Measurements from ENCODE around the gene RHNO1.
A peak's percentile ranks its signal among the peaks of the same experiment; 100 is the strongest.
"Not testable (repeated sequence)": the region's sequence is repeated elsewhere in the genome, so short reads cannot be mapped to it uniquely, and the experiment has no call there.

RHNO1 gene

DNA sequence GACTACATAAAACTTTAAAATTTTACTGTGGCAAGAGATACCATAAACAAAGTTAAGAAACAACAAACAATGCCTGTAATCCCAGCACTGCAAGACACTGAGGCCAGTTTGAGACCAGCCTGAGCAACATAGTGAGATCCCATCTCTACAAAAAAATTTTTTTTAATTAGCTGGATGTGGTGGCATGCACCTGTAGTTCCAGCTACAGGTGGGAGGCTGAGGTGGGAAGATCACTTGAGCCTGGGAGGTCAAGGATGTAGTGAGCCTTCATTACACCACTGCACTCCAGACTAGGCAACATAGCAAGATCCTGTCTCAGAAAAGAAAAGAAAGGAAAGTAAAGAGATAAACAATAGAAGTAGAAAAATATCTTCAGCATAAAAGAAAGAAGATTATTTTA is 16.9 kb upstream of the RHNO1 start:
- DNase-seq: no peak

DNA sequence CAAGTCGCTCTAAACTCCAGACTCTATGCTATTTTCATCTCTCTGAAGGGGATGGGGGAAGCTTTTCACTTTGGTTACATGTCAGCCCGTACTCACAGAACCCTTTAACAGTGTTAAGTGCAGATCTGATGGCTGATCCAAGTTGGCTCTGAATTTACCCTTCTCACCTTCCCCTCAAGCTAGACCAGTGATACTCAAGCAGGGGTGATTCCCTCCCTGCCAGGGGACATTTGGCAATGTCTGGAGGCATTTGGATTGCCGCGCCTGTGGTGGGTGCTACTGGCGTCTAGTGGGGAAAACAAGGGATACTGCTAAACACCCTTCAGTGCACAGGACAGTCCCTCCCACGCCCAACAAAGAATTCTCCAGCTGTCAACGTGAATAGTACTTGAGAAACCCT is 14.1 kb upstream of the RHNO1 start:
- no peak for DNase-seq

DNA sequence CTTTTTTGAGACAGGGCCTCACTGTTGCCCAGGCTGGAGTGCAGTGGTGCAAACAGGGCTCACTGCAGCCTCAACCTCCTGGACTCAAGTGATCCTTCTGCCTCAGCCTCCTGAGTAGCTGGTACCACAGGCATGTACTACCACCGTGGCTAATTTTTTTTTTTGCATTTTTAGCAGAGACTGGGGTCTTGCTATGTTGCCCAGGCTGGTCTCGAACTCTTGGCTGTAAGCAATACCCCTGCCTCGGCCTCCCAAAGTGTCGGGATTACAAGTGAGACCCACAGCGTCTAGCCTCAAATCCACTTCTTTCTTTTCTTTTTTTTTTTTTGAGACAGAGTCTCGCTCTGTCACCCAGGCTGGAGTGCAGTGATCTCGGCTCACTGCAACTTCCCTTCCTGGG is 13.6 kb upstream of the RHNO1 start:
- not testable (repeated sequence) for DNase-seq

DNA sequence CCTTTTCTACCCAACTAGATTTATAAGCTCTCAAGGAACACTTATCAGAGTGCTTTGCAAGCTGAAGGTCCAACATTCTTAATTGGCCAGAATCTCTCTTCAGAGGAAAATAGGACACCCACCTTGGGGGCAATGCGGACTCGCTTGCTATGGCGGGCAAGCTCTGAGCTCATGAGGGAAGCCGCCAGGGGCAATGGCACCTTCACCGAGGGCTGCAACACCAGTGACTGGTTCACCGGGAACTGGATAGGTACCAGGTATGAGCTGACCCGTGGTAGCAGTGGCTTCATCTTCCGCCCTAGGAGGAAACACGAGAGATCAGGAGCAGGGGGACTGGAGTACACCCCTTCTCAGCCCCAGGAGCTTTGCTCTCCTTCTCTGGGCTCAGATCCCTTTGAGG is 12.8 kb upstream of the RHNO1 start:
- no peak for DNase-seq

DNA sequence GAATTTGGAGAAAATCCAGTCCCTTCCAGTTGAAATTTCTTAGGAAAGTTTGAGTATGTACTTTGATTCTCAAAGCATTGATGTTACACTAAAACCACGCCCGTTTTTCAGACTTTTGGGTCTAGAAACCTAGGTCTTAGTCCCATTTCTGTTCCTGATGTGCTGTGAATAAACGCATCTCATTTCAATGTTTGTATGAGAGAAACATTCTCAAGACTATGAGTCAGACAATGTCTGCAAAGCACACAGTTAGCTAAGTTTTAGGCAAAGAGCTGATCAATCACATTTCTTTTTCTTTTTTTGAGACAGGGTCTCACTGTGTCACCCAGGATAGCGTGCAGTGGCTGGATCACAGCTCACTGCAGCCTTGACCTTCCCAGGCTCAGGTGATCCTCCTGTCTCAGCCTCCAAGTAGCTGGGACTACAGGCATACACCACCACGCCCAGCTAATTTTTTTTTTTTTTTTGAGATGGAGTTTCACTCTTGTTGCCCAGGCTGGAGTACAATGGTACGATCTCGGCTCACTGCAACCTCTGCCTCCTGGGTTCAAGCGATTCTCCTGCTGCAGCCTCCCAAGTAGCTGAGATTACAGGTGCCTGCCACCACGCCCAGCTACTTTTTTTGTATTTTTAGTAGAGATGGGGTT is 7.9 kb upstream of the RHNO1 start:
- DNase-seq: not testable (repeated sequence)

DNA sequence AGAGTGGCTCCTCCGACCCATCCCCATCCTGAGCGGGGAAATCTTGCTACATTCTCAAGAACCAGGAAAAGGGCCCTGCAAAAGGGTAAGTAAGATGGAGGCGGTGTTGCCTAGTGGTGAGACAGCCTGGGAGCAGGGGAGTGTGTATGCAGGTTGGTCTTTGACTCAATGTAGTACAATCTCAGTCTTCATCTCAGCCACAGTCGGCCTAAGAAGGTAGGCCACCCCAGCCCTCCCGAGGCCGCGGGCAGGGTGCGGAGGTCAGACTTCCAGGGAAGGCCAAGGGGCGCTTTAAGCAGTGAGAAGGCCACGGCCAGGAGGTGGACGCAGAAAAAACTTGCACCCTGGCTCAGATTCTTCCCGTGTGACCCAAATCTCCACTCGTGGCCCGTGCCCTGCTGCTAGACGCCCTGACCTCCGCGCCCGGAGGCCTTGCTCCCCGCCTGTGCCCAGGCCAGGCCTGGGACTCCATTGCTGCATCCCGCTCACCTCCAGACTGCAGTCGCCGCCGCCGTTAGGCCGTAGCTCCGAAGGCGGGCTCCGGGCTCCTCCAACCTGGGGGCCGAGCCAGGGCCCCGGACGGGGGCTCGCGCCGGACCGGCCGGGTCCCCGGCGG is 484 bp upstream of the RHNO1 start:
- no peak for DNase-seq

DNA sequence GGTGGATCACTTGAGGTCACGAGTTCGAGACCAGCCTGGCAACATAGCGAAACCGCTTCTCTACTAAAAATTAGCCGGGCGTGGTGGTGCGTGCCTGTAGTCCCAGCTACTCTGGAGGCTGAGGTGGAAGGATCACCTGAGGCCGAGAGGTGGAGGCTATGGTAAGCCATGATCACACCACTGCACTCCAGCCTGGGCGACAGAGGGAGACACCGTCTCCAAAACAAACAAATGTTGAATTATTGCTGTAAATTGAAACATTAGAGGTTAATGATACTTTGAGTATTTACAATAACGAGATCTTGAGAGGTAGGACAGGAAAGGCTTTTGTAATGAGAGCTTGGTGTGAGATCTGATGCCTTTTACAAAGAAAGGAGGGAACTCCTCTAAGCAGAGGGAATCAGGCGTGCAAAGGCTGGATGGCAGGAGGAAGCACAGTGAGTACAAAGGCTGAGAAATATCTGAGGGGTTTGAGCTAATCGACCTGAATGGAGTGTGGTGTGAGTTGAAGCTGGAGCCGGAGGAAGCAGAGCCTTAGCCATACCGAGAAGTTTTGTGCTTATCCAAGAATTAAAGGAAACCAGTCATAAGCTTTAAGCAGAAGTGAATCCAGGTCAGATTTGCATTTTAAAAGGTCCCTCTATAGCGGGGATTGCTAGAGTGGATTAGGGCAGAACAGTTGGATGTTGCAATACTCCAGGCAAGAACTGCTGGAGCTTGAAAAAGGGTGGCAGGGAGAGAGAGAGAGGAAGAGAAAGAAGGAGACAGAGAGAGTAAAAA is 1.1 kb downstream of the RHNO1 start:
- peak; percentile 39 for DNase-seq

DNA sequence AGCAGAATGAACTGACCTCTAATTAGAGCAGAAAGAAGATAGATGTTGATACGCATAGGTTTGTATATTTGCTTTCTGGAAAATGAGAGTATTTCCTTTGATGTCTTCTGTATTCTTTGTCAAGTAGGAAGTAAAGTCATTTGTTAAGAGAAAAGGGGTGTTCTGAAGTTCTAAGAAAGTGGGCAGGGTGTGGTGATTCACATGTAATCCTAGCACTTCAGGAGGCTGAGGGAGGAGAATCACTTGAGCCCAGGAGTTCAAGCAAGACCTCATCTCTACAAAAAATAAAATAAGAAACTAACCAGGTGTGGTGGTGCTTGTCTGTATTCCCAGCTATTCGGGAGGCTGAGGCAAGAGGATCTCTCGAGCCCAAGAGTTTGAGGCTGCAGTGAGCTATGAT is 2.8 kb downstream of the RHNO1 start:
- DNase-seq: no peak

DNA sequence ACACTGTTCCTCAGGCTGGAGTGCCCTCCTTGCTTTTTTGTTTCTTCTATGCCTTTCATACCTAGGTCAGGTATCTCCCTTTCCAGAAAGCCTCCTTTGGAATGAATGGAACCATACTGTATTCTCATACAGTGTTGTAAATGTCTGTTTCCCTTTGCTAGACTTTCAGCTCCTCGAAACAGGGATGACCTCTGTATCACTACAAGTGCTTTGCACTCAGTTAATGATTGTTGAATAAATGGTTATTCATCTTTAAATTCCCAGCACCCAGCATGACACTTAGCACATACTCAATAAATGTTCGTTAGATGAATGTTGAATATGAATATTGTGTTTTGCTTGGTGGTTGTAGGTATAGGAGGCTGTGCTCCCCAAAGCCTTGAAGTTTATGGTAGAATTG is 7.8 kb downstream of the RHNO1 start:
- no peak for DNase-seq

DNA sequence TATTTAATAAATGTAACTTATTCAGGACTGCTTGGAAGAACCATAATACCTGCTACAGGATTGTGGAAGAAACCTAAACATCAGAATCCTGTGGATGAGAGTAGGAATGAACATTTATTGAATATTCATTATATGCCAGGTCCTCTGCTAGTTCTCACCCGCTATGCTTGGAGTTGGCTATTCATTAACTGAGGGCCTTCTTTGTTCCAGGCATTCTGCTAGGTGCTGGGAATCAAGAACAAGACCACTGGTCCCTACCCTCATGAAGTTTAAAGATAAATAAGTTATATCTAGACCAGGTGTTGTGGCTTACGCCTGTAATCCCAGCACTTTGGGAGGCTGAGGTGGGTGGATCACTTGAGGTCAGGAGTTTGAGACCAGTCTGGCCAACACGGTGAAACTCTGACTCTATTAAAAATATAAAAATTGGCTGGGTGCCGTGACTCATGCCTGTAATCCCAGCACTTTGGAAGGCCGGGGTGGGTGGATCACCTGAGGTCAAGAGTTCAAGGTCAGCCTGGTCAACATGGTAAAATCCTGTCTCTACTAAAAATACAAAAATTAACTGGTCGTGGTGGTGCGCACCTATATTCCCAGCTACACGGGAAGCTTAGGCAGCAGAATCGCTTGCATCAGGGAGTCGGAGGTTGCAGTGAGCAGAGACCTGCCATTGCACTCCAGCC is 9.9 kb downstream of the RHNO1 start:
- no peak for DNase-seq

DNA sequence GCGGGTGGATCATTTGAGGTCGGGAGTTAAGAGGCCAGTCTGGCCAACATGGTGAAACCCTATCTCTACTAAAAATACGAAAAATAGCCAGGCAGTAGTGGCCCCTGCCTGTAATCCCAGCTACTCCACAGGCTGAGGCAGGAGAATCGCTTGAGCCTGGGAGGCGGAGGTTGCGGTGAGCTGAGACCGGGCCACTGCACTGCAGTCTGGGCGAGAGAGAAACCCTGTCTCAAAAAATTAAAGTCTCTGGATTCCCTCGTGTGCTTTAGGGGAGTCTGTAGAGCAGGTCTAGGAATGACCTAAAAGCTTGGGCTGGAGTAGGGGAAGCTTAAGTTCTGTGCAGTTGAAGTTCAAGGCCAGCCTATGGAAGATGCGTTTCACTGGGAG is 13.0 kb downstream of the RHNO1 start:
- no peak for DNase-seq

DNA sequence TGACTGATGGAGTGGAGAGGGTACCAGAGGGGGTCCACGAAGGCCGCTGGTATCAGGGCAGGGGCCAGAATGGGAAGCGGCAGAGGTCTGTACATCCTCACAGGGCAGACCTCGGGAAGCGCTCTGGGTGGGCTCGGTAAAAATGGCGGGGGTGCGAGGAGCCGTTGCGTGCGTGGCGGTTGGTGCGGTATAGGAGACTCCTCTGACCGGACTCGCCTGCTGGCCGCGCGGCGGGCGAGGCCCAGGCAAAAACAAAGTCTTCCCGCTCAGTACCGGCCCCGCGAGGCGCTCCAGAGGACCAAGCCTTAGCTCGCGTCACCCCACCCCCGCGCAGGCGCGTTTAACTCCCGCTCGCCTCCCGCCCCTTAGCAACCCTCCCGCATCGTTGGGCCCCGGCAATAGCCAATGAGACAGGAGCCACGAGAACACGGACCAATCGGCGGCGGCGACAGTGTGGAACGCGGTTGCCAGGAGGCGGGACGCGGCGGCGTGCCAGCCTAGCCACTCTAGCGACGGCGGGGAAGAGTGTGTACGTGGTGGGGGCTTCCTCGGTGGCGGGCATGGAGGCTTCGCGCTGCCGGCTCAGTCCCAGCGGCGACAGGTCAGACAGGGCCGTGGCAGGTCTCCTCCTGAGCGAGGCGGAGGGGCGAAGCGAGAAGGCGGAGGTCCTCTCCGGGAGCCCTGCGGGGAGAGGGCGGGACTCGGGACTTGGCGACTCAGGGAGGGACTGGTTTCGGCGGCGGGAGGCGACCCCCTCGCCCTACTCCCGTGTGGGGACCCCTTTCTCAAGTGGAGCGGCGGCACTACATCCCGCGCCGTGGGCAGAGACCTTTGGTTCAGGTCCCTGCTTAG is 13.6 kb downstream of the RHNO1 start, which contains the start of gene TULP3:
Gene TULP3, plus strand, starts transcription at position 504 of the 852 bp plus-strand sequence. Its CDS starts 57 bp downstream, at position 561.
- peak; percentile 91 for DNase-seq

DNA sequence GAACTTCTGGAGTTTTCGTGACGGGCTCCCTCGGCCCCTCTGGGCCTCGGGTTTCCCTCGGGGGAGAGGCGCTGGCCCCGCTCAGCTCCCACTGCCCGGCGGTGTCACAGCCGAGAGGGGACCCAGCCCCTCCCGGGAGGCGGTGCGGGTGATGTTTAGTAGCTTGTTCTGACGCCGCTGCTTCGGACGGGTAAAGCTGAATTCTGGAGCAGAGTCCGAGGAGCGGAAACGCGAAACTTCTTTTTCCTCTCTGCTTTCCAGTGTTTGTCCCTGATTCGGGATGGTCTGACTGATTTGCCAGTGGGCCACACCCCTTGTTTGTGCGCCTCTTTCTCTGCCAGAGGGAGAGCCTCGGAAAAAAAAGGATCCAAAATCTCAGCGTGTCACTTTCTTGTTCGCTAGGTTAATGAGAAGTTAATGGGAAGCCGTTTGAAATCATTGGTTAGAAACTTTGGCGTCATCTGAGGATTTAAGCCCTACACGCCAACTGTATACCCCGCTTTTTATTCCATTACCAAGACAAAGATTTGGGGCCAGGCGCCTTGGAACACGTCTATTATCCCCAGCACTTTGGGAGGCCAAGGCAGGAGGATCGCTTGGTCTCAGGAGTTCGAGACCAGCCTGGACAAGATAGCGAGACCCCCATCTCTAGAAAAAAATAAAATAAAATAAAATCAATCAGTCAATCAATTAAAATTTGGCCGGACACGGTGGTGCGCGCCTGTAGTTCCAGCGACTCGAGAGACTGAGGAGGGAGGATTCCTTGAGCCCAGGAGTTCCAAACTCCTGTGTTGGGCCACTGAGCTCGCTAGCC is 14.4 kb downstream of the RHNO1 start:
- no peak for DNase-seq

DNA sequence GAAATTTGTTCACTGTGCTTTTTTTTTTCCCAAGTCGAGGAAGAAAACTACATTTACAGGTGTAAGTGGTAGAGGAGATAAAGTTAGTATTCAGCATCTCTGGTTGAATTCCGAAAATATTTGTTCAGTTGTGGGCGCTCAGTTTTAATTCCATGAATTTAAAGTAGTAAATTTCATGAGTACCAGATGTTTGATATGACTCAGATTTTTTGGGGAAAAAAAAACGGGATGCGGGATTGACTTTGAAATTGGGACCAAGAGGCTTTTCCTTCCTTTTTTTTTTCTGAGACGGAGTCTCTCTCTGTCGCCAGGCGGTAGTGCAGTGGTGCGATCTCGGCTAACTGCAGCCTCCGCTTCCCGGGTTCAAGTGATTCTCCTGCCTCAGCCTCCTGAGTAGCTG is 15.2 kb downstream of the RHNO1 start:
- no peak for DNase-seq

DNA sequence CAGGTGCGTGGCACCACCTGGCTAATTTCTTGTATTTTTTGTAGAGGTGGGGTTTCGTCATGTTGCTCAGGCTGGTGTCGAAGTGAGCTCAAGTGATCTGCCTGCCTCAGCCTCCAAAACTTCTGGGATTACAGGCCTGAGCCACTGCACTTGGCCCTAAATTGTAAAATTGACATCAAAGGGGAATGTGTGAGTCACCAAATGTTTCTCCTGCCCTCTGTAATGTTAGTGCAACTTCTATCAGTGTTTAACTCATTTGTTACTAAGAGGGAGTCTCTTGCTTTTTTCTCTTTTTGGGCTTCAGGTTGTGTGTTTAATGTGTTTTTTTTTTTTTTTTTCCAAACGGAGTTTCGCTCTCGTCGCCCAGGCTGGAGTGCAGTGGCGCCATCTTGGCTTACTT is 16.0 kb downstream of the RHNO1 start:
- no peak for DNase-seq

DNA sequence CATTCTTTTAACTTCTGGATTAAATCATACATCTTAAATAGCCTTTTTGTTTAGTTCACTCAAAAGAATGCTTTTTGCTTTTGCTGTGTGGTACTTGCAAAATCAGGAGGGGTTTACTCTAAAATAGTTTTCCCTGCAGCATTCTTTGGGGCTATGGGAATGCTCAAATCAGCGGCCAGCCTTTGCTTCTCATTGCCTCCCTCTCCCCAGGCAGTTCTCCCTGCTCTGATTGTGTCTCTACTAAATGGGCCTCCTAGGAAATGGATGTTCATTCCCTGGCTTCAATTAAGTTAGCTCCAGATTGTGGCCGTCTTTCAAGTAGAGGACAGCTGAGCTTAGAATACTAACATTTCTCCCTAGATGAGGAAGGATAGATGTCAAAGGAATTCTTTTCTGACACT is 18.0 kb downstream of the RHNO1 start:
- DNase-seq: no peak

DNA sequence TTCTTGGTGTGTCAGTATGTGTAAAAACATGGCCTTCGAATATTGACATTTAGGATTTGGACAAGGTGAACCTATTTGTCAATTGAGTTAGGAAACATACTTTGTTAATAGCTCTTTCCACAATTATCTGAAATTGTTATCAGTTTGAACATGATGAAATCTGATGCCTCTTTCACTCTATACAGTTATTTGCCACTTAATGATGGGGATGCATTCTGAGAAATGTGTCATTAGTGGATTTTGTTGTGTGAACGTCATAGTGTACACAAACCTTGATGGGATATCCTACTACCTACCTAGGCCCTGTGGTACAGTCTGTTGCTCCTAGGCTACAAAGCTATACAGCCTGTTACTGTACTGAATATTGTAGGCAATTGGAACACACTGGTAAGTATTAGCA is 18.5 kb downstream of the RHNO1 start:
- DNase-seq: no peak

DNA sequence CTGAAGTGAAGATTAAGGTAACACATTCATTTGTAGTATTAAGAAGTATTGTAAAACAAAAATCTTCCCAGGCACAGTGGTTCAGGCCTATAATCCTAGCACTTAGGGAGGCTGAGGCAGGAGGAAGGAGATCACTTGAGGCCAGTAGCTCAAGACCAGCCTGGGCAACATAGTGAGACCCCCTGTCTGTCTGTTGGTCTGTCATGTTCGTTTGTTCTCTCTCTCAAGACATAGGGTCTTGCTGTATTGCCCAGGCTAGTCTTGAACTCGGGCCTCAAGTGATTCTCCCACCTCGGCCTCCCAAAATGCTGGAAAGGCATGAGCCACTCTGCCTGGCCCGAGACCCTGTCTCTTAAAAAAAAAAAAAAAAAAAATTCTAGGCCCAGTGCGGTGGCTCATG is 20.4 kb downstream of the RHNO1 start:
- no peak for DNase-seq

DNA sequence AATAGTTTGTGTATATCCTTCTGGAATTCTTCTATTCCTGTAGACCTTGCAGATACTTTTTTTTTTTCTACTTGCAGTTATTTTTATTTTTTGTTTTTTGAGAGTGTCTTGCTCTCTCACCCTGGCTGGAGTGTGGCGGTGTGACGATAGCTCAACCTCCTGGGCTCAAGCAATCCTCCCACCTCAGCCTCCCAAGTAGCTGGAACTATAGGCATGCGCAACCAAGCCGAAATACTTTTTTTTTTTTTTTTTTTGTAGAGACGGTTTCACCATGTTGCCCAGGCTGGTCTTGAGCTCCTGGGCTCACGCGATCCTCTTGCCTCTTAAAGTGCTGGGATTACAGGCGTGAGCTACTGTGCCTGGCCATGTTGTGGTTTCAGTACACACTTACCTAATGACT is 23.6 kb downstream of the RHNO1 start:
- no peak for DNase-seq

DNA sequence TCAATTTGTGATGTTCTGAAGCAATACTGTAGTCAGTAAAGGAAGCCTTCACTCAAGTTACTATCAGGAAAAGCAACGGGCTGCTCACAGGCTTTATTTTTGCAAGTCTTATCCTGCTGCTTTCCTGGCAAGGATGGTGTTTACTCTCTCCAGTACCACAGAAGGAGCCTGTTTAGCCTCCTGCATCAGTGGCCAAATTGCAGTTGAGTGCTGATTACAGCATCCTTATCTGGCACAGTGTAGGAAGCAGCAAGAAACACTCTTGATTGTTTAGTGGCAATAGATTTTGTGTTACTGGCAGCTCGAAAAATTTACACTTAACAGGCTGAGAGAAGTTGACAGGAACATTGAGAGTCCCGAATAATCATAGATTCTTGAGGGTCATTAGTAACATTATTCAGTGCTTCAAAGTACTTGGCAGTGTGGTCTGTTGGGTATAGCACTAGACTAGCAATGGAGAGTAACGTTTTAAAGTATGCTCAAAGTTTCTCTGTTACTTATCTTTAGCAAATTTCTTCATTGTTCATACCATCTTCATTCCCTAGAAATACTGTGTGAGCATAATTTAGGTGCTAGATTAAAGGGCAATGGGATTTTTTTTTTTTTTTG is 25.4 kb downstream of the RHNO1 start:
- peak; percentile 97 for DNase-seq

DNA sequence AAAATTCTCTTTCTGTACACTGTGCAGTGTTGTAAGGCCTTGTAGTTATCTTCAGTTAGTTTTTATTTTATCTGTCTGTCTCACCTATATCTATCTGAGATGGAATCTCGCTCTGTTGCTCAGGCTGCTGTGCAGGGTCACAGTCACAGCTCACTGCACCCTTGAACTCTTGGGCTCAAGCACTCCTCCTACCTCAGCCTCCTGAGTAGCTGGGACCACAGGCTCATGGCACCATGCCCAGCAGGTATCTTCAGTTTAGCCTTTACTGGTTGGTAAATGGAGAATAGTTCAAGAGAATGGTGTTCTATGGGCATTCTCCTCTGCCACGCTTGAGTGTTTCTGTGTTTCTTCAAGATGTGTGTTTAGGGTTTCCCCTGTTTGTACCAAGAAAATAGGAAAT is 27.2 kb downstream of the RHNO1 start:
- DNase-seq: peak; percentile 89

Measured in DMS79 (cell line).